ENCODE data around the gene ZHX3. TPM values are rescaled to one million over a fixed set of nuclear protein-coding genes. Genes with fewer than 3 reads are reported as not detected.

ZHX3 gene
- total and polyA plus RNA-seq, 3 experiments from 2014 or later, result 12.1 to 15.3 (median 12.7) TPM

GRCh38 chr20:41273445-41273844 lies 44.1 kb downstream of the ZHX3 start:
- Histone ChIP-seq H3K27me3 (ENCODE audit: insufficient read depth, low read length, poor library complexity, severe bottlenecking) (no peaks in the 10 kb centered on the region), H3K36me3 (ENCODE audit: insufficient read depth, low read length) (no peaks in the 10 kb centered on the region), H3K27ac (ENCODE audit: low read depth, low read length) (no peak overlapping the region), H3K4me1 (ENCODE audit: insufficient read depth, low read length) (no peaks in the 10 kb centered on the region), H3K9me3 (ENCODE audit: low read length) (no peaks in the 10 kb centered on the region), H3K4me3 (ENCODE audit: low read length) (no peak overlapping the region)
- Mint-ChIP-seq H3K4me3 (no peak overlapping the region), H3K9me3 (no peaks in the 10 kb centered on the region), H3K27me3 (no peaks in the 10 kb centered on the region), H3K36me3 (no peaks in the 10 kb centered on the region), H3K27ac (no peak overlapping the region), H3K4me1 (no peaks in the 10 kb centered on the region)
- POLR2A ChIA-PET, result no interaction called here
- CTCF ChIA-PET, result no interaction called here
- DNase-seq, result no peak

GRCh38 chr20:41272339-41272738 lies 45.2 kb downstream of the ZHX3 start:
- no peaks in the 10 kb centered on the region for H3K27me3 Mint-ChIP-seq
- peak overlapping the region in 1 of 8 donors; percentile 86 for H3K27ac Mint-ChIP-seq
- DNase-seq, result no peak
- no peak overlapping the region for H3K4me3 ChIP-seq (ENCODE audit: low read length)
- no peaks in the 10 kb centered on the region for H3K9me3 ChIP-seq (ENCODE audit: low read length)
- no peaks in the 10 kb centered on the region for H3K36me3 ChIP-seq (ENCODE audit: insufficient read depth, low read length)
- no peak overlapping the region for H3K4me3 Mint-ChIP-seq
- POLR2A ChIA-PET, result no interaction called here
- no peaks in the 10 kb centered on the region for H3K4me1 ChIP-seq (ENCODE audit: insufficient read depth, low read length)
- H3K4me1 Mint-ChIP-seq, result no peaks in the 10 kb centered on the region
- CTCF ChIA-PET, result interaction anchor here (1.1 kb wide), 1 partner anchor 11 kb away, joined by 3 read pairs; no protein-coding TSS in a partner anchor
- H3K9me3 Mint-ChIP-seq, result no peaks in the 10 kb centered on the region
- no peaks in the 10 kb centered on the region for H3K27me3 ChIP-seq (ENCODE audit: insufficient read depth, low read length, poor library complexity, severe bottlenecking)
- no peak overlapping the region for H3K27ac ChIP-seq (ENCODE audit: low read depth, low read length)
- peaks cover 2 to 5% (median 4%) of the 10 kb centered on the region in 3 donors for H3K36me3 Mint-ChIP-seq

GRCh38 chr20:41268917-41269652 lies 48.4 kb downstream of the ZHX3 start:
- Histone ChIP-seq H3K9me3 (ENCODE audit: low read length) (no peaks in the 10 kb centered on the region), H3K27me3 (ENCODE audit: insufficient read depth, low read length, poor library complexity, severe bottlenecking) (no peaks in the 10 kb centered on the region), H3K4me1 (ENCODE audit: insufficient read depth, low read length) (no peaks in the 10 kb centered on the region), H3K36me3 (ENCODE audit: insufficient read depth, low read length) (no peaks in the 10 kb centered on the region), H3K27ac (ENCODE audit: low read depth, low read length) (no peak overlapping the region), H3K4me3 (ENCODE audit: low read length) (no peak overlapping the region)
- CTCF ChIA-PET, result interaction anchor here (1.0 kb wide), 1 partner anchor 9 kb away, joined by 3 read pairs; no protein-coding TSS in a partner anchor
- peaks cover 2 to 8% (median 7%) of the 10 kb centered on the region in 3 donors for H3K36me3 Mint-ChIP-seq
- H3K4me3 Mint-ChIP-seq, result no peak overlapping the region
- POLR2A ChIA-PET, result no interaction called here
- H3K4me1 Mint-ChIP-seq, result no peaks in the 10 kb centered on the region
- H3K27ac Mint-ChIP-seq, result no peak overlapping the region
- H3K9me3 Mint-ChIP-seq, result no peaks in the 10 kb centered on the region
- DNase-seq, result no peak
- H3K27me3 Mint-ChIP-seq, result no peaks in the 10 kb centered on the region

GRCh38 chr20:41268402-41268801 lies 49.1 kb downstream of the ZHX3 start:
- no peaks in the 10 kb centered on the region for H3K27me3 ChIP-seq (ENCODE audit: insufficient read depth, low read length, poor library complexity, severe bottlenecking)
- H3K27me3 Mint-ChIP-seq, result no peaks in the 10 kb centered on the region
- ChIA-PET CTCF (no interaction called here), POLR2A (no interaction called here)
- DNase-seq, result no peak
- no peaks in the 10 kb centered on the region for H3K36me3 ChIP-seq (ENCODE audit: insufficient read depth, low read length)
- H3K9me3 ChIP-seq (ENCODE audit: low read length), result no peaks in the 10 kb centered on the region
- peaks cover 2 to 8% (median 7%) of the 10 kb centered on the region in 3 donors for H3K36me3 Mint-ChIP-seq
- H3K4me1 ChIP-seq (ENCODE audit: insufficient read depth, low read length), result no peaks in the 10 kb centered on the region
- H3K4me1 Mint-ChIP-seq, result no peaks in the 10 kb centered on the region
- no peak overlapping the region for H3K27ac Mint-ChIP-seq
- H3K9me3 Mint-ChIP-seq, result no peaks in the 10 kb centered on the region
- H3K4me3 Mint-ChIP-seq, result no peak overlapping the region
- H3K4me3 ChIP-seq (ENCODE audit: low read length), result no peak overlapping the region
- no peak overlapping the region for H3K27ac ChIP-seq (ENCODE audit: low read depth, low read length)

GRCh38 chr20:41265938-41266337 lies 51.6 kb downstream of the ZHX3 start:
- peaks cover 2 to 8% (median 7%) of the 10 kb centered on the region in 3 donors for H3K36me3 Mint-ChIP-seq
- Histone ChIP-seq H3K4me1 (ENCODE audit: insufficient read depth, low read length) (no peaks in the 10 kb centered on the region), H3K27ac (ENCODE audit: low read depth, low read length) (no peak overlapping the region), H3K36me3 (ENCODE audit: insufficient read depth, low read length) (no peaks in the 10 kb centered on the region), H3K4me3 (ENCODE audit: low read length) (no peak overlapping the region), H3K27me3 (ENCODE audit: insufficient read depth, low read length, poor library complexity, severe bottlenecking) (no peaks in the 10 kb centered on the region), H3K9me3 (ENCODE audit: low read length) (no peaks in the 10 kb centered on the region)
- no peak for DNase-seq
- POLR2A ChIA-PET, result no interaction called here
- CTCF ChIA-PET, result no interaction called here
- H3K27ac Mint-ChIP-seq, result no peak overlapping the region
- H3K9me3 Mint-ChIP-seq, result no peaks in the 10 kb centered on the region
- H3K27me3 Mint-ChIP-seq, result no peaks in the 10 kb centered on the region
- no peak overlapping the region for H3K4me3 Mint-ChIP-seq
- H3K4me1 Mint-ChIP-seq, result no peaks in the 10 kb centered on the region

DNA sequence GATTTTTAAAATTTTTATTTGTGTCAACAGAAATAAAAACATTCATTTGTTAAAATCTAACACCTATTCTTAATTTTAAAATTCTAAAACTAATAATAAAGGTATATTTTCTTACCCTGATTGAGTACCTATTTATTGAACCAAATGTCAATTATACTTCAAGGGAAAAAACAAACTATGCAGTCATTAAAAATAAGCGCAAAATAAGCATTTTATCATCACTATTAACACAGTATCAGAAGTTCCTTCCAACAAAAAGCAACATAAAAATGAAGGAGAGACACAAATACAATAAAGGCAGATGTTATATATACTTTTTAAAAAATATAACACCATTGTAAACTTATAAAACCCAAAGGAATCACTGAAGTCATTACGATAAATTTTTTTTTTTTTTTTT lies 52.7 kb downstream of the ZHX3 start:
- H3K36me3 Mint-ChIP-seq, result peaks cover 2 to 8% (median 7%) of the 10 kb centered on the region in 3 donors
- POLR2A ChIA-PET, result no interaction called here
- no peaks in the 10 kb centered on the region for H3K9me3 Mint-ChIP-seq
- no peaks in the 10 kb centered on the region for H3K36me3 ChIP-seq (ENCODE audit: insufficient read depth, low read length)
- H3K4me3 Mint-ChIP-seq, result no peak overlapping the region
- no peak overlapping the region for H3K27ac Mint-ChIP-seq
- no peaks in the 10 kb centered on the region for H3K4me1 Mint-ChIP-seq
- no peaks in the 10 kb centered on the region for H3K4me1 ChIP-seq (ENCODE audit: insufficient read depth, low read length)
- no peak overlapping the region for H3K4me3 ChIP-seq (ENCODE audit: low read length)
- CTCF ChIA-PET, result no interaction called here
- DNase-seq, result no peak
- H3K9me3 ChIP-seq (ENCODE audit: low read length), result no peaks in the 10 kb centered on the region
- H3K27me3 ChIP-seq (ENCODE audit: insufficient read depth, low read length, poor library complexity, severe bottlenecking), result no peaks in the 10 kb centered on the region
- H3K27ac ChIP-seq (ENCODE audit: low read depth, low read length), result no peak overlapping the region
- H3K27me3 Mint-ChIP-seq, result no peaks in the 10 kb centered on the region

DNA sequence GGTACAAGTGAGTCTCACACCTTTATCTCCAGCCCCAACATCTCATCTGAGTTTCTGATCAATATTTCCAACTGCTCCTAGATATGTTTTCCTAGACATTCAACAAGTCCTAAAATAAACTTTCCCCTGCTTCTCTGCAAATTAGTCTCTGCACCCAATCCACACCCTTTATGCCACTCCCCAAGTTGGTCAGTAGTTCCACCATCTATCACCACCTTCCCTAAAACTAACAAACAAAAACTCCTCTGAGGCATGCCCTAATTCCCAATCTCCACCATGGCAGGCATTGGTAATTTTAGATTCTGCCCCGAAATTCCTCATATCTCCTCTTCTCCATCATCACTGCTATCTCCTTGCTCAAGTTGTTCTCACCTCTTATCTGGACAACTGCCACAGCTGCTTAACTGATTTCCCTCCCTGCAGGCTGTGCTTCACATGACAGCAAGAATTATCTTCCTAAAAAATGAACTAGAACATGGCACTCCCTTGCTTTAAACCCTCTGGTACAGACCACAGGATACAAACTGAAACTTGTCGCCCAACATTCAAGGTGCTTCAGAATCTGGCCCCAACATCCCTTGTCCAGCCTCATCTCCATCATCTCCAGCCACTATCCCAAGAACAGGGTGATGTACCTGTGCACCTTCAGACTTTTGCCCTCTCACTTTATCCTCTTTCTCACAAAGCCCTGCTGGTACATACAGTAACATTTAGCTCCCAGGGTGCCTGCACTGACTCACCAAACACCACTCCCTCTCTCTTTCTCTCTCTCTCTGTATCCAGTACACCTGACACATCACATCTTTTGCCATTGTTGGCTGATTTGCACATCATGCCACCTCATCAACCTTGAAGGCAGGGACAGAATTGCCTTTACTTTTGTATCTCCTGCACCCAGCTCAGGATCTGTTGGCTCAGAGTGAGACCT lies 55.5 kb downstream of the ZHX3 start:
- Histone ChIP-seq H3K27ac (ENCODE audit: low read depth, low read length) (no peak overlapping the region), H3K4me3 (ENCODE audit: low read length) (no peak overlapping the region), H3K4me1 (ENCODE audit: insufficient read depth, low read length) (no peaks in the 10 kb centered on the region), H3K36me3 (ENCODE audit: insufficient read depth, low read length) (no peaks in the 10 kb centered on the region), H3K27me3 (ENCODE audit: insufficient read depth, low read length, poor library complexity, severe bottlenecking) (no peaks in the 10 kb centered on the region), H3K9me3 (ENCODE audit: low read length) (no peaks in the 10 kb centered on the region)
- H3K27me3 Mint-ChIP-seq, result no peaks in the 10 kb centered on the region
- H3K4me3 Mint-ChIP-seq, result no peak overlapping the region
- no peak overlapping the region for H3K27ac Mint-ChIP-seq
- ChIA-PET CTCF (no interaction called here), POLR2A (interaction anchor here (0.5 kb wide), 1 partner anchor 34 kb away, joined by 3 read pairs; no protein-coding TSS in a partner anchor)
- H3K9me3 Mint-ChIP-seq, result no peaks in the 10 kb centered on the region
- no peak for DNase-seq
- H3K36me3 Mint-ChIP-seq, result peaks cover 0 to under 1% (median 0%) of the 10 kb centered on the region in 3 donors
- no peaks in the 10 kb centered on the region for H3K4me1 Mint-ChIP-seq

- Histone ChIP-seq H3K36me3 (ENCODE audit: insufficient read depth, low read length) (no peaks in the 10 kb centered on the region), H3K27me3 (ENCODE audit: insufficient read depth, low read length, poor library complexity, severe bottlenecking) (no peaks in the 10 kb centered on the region), H3K4me1 (ENCODE audit: insufficient read depth, low read length) (no peaks in the 10 kb centered on the region), H3K9me3 (ENCODE audit: low read length) (no peaks in the 10 kb centered on the region), H3K27ac (ENCODE audit: low read depth, low read length) (no peak overlapping the region), H3K4me3 (ENCODE audit: low read length) (no peak overlapping the region)
- no peak for DNase-seq
- POLR2A ChIA-PET, result interaction anchor here (0.5 kb wide), 1 partner anchor 35 kb away, joined by 3 read pairs; no protein-coding TSS in a partner anchor
- Mint-ChIP-seq H3K9me3 (no peaks in the 10 kb centered on the region), H3K36me3 (no peaks in the 10 kb centered on the region), H3K27ac (no peak overlapping the region), H3K27me3 (no peaks in the 10 kb centered on the region), H3K4me1 (no peaks in the 10 kb centered on the region), H3K4me3 (no peak overlapping the region)
- CTCF ChIA-PET, result no interaction called here
These were observed 56.3 kb downstream of the ZHX3 start for GRCh38 chr20:41261260-41261659.

Measured in CD8-positive, alpha-beta memory T cell (primary cell).